Fibroblast of lung (primary cell): ENCODE data around the gene RTCA. TPM values are rescaled to one million over a fixed set of nuclear protein-coding genes. Genes with fewer than 3 reads are reported as not detected.
"Not testable (repeated sequence)": the region's sequence is repeated elsewhere in the genome, so short reads cannot be mapped to it uniquely, and the experiment has no call there.

Source experiments
- DNase-seq, 2 donors: peaks; one replicate each; pipeline versions ENCODE4 v3.0.0 to v3.0.0-alpha.2; 2010; ENCODE audit warnings: low read depth in 2 of 2
- H2AFZ ChIP-seq: 2 replicates; pipeline ENCODE4 v1.5.1; 2012; ENCODE audit warnings: low read length, control low read depth, inconsistent platforms
- H3K27ac ChIP-seq: 2 replicates; pipeline ENCODE4 v1.5.1; 2011; ENCODE audit warnings: low read length, control low read depth; ENCODE audit not compliant: insufficient read depth
- H3K27me3 ChIP-seq: 2 replicates; pipeline ENCODE4 v1.5.1; 2011; ENCODE audit warnings: mild to moderate bottlenecking, low read length; ENCODE audit not compliant: control insufficient read depth, insufficient read depth
- H3K36me3 ChIP-seq: 2 replicates; pipeline ENCODE4 v1.5.1; 2011; ENCODE audit warnings: low read length; ENCODE audit not compliant: control insufficient read depth, insufficient read depth
- H3K4me1 ChIP-seq: 2 replicates; pipeline ENCODE4 v1.5.1; 2011; ENCODE audit warnings: low read length; ENCODE audit not compliant: control insufficient read depth, insufficient read depth; ENCODE audit errors: extremely low read depth
- H3K4me2 ChIP-seq: 2 replicates; pipeline ENCODE4 v1.5.1; 2011; ENCODE audit warnings: low read length, control low read depth; ENCODE audit not compliant: insufficient read depth; ENCODE audit errors: extremely low read depth
- H3K4me3 ChIP-seq, 4 experiments: fragments of 200-600 bp in 1 of 4; sonication (generic) in 1 of 4; replicated peaks in 1 of 4; 2 replicates each; pipeline ENCODE4 v1.5.1; 2011 to 2016; ENCODE audit warnings: low read length in 4 of 4, low read depth in 3 of 4, mild to moderate bottlenecking in 3 of 4, control low read depth in 2 of 4, inconsistent platforms in 1 of 4, mixed read lengths in 1 of 4; ENCODE audit not compliant: insufficient read depth in 1 of 4; ENCODE audit errors: control extremely low read depth in 1 of 4
- H3K79me2 ChIP-seq: 2 replicates; pipeline ENCODE4 v1.5.1; 2012; ENCODE audit warnings: mild to moderate bottlenecking, low read length, inconsistent platforms; ENCODE audit not compliant: control insufficient read depth, insufficient read depth
- H3K9ac ChIP-seq: 2 replicates; pipeline ENCODE4 v1.5.1; 2011; ENCODE audit warnings: mild to moderate bottlenecking, low read length, control low read depth; ENCODE audit not compliant: insufficient read depth
- H3K9me3 ChIP-seq: 2 replicates; pipeline ENCODE4 v1.5.1; 2012; ENCODE audit warnings: low read depth, low read length; ENCODE audit not compliant: control insufficient read depth, insufficient read depth
- H4K20me1 ChIP-seq: 2 replicates; pipeline ENCODE4 v1.5.1; 2011; ENCODE audit warnings: low read length; ENCODE audit not compliant: control insufficient read depth, insufficient read depth; ENCODE audit errors: extremely low read depth
- CTCF ChIP-seq, 2 donors: IDR thresholded peaks in 1 of 2; conservative IDR thresholded peaks in 1 of 2; 1 replicate in 1 of 2; 2 replicates in 1 of 2; pipeline ENCODE4 v1.5.1; 2011 to 2012; ENCODE audit warnings: low read length in 2 of 2, control low read depth in 1 of 2, inconsistent platforms in 1 of 2, low read depth in 1 of 2, mild to moderate bottlenecking in 1 of 2
- EZH2 ChIP-seq: IDR thresholded peaks from 2 replicates; pipeline ENCODE4 v1.5.1; 2012; ENCODE audit warnings: low read length, control low read depth, mild to moderate bottlenecking; ENCODE audit errors: missing control alignments
- polyA plus RNA-seq, 2 donors: library from polyadenylated mRNA; depleted of rRNA in 1 of 2; stranded (reverse) in 1 of 2; unstranded in 1 of 2; fragments of >200 nt; gene quantifications; 2 replicates each; pipeline ENCODE4 v1.2.1, GENCODE V29; 2011 to 2012; ENCODE audit warnings: missing spikeins in 1 of 2
- total RNA-seq: library from RNA; depleted of rRNA; stranded (reverse); fragments of >200 nt; gene quantifications from 2 replicates; pipeline ENCODE4 v1.2.1, GENCODE V29; 2014

The RTCA gene
- total and polyA plus RNA-seq, 2 donors (not counting 1 experiment from before 2014, with no cell fraction given): 39.2 to 45.9 TPM

- no peaks in the 10 kb centered on the region for H3K4me1 ChIP-seq
- no peak overlapping the region for H3K4me2 ChIP-seq
- H3K9ac ChIP-seq: no peak overlapping the region
- no peaks in the 10 kb centered on the region for H3K79me2 ChIP-seq
- no peaks in the 10 kb centered on the region for H3K36me3 ChIP-seq
- H3K9me3 ChIP-seq: no peaks in the 10 kb centered on the region
- no peak overlapping the region for H3K27ac ChIP-seq
- H3K4me3 ChIP-seq: no peak overlapping the region
- no peak overlapping the region for H2AFZ ChIP-seq
- TF ChIP-seq CTCF (conservative IDR thresholded peaks at IDR 0.05 in 1 of 2, IDR thresholded peaks at IDR 0.05 in 1 of 2; ENCODE audit: low read depth in 1 of 2, low read length in 2 of 2) (no peak), EZH2 (no peak)
- no peaks in the 10 kb centered on the region for H3K27me3 ChIP-seq
- H4K20me1 ChIP-seq: no peaks in the 10 kb centered on the region
- no peak for DNase-seq
Observed at GRCh38 chr1:100335436-100335835, 69.4 kb downstream of the RTCA start.

GRCh38 chr1:100337878-100338277, 71.9 kb downstream of the RTCA start:
- not testable (repeated sequence) for H3K36me3 ChIP-seq, H4K20me1 ChIP-seq, H3K27ac ChIP-seq, H3K9me3 ChIP-seq, H3K9ac ChIP-seq, H3K27me3 ChIP-seq, H3K4me3 ChIP-seq, DNase-seq, H3K4me2 ChIP-seq, H3K4me1 ChIP-seq, H3K79me2 ChIP-seq, H2AFZ ChIP-seq

- H3K4me3 ChIP-seq, H3K9ac ChIP-seq, H3K9me3 ChIP-seq, DNase-seq, H4K20me1 ChIP-seq, H3K4me1 ChIP-seq, H3K4me2 ChIP-seq, H3K36me3 ChIP-seq, H3K79me2 ChIP-seq, H3K27me3 ChIP-seq, H2AFZ ChIP-seq, H3K27ac ChIP-seq: not testable (repeated sequence)
Observed at GRCh38 chr1:100339735-100340134, 73.7 kb downstream of the RTCA start.

GRCh38 chr1:100340494-100340893, 74.5 kb downstream of the RTCA start:
- DNase-seq: no peak
- no peaks in the 10 kb centered on the region for H3K4me1 ChIP-seq
- no peaks in the 10 kb centered on the region for H3K79me2 ChIP-seq
- H3K9me3 ChIP-seq: no peaks in the 10 kb centered on the region
- no peak overlapping the region for H3K4me3 ChIP-seq
- no peaks in the 10 kb centered on the region for H3K27me3 ChIP-seq
- no peak overlapping the region for H2AFZ ChIP-seq
- no peak overlapping the region for H3K4me2 ChIP-seq
- H4K20me1 ChIP-seq: no peaks in the 10 kb centered on the region
- no peak overlapping the region for H3K27ac ChIP-seq
- TF ChIP-seq CTCF (conservative IDR thresholded peaks at IDR 0.05 in 1 of 2, IDR thresholded peaks at IDR 0.05 in 1 of 2; ENCODE audit: low read depth in 1 of 2, low read length in 2 of 2) (no peak), EZH2 (no peak)
- no peak overlapping the region for H3K9ac ChIP-seq
- no peaks in the 10 kb centered on the region for H3K36me3 ChIP-seq
